ENCODE data around the gene LCNL1.

DNA sequence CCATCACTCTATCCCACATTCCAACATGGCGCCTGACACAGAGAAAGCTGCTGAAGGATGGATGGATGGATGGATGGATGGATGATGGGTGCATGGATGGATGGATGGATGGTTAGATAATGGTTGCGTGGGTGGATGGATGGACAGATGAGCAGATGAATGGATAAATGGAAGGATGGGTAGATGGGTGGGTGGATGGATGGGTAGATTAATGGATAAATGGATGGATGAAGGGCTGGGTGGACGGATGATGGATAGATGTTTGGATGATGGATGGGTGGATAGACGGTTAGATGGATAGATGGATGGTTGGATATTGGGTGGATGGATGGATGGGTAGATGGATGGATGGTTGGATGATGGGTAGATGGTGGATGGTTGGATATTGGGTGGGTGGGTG, 26.2 kb upstream of the LCNL1 start:
- TF ChIP-seq, protein P1, sequence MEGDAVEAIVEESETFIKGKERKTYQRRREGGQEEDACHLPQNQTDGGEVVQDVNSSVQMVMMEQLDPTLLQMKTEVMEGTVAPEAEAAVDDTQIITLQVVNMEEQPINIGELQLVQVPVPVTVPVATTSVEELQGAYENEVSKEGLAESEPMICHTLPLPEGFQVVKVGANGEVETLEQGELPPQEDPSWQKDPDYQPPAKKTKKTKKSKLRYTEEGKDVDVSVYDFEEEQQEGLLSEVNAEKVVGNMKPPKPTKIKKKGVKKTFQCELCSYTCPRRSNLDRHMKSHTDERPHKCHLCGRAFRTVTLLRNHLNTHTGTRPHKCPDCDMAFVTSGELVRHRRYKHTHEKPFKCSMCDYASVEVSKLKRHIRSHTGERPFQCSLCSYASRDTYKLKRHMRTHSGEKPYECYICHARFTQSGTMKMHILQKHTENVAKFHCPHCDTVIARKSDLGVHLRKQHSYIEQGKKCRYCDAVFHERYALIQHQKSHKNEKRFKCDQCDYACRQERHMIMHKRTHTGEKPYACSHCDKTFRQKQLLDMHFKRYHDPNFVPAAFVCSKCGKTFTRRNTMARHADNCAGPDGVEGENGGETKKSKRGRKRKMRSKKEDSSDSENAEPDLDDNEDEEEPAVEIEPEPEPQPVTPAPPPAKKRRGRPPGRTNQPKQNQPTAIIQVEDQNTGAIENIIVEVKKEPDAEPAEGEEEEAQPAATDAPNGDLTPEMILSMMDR (IDR thresholded peaks at IDR 0.05), result no peak
- no peak for TF ChIP-seq ZFX (IDR thresholded peaks at IDR 0.05; ENCODE audit: borderline replicate concordance)
